GM19035 (cell line): Measurements from ENCODE around the gene G6PC1.
"Not testable (repeated sequence)": the region's sequence is repeated elsewhere in the genome, so short reads cannot be mapped to it uniquely, and the experiment has no call there.

Experiments used
- ATAC-seq: cut with Tn5 transposase; IDR thresholded peaks from one replicate; pipeline ENCODE4 v1.9.1; 2021; ENCODE audit not compliant: unreplicated experiment

Gene G6PC1

GRCh38 chr17:42901535-42902229, 1.1 kb downstream of the G6PC1 start:
- ATAC-seq, result no peak

- no peak for ATAC-seq
Observed at GRCh38 chr17:42904110-42904469, 3.5 kb downstream of the G6PC1 start.

- ATAC-seq, result no peak
Observed at GRCh38 chr17:42906772-42907446, 6.3 kb downstream of the G6PC1 start.

GRCh38 chr17:42908872-42909700, 8.5 kb downstream of the G6PC1 start:
- no peak for ATAC-seq

GRCh38 chr17:42913522-42913921, 12.9 kb downstream of the G6PC1 start:
- ATAC-seq, result no peak

- no peak for ATAC-seq
Observed at GRCh38 chr17:42913981-42914617, 13.5 kb downstream of the G6PC1 start.

GRCh38 chr17:42915288-42915687, 14.7 kb downstream of the G6PC1 start:
- not testable (repeated sequence) for ATAC-seq

- ATAC-seq, result not testable (repeated sequence)
Observed at GRCh38 chr17:42916388-42917235, 16.0 kb downstream of the G6PC1 start.

- no peak for ATAC-seq
Observed at GRCh38 chr17:42917236-42917603, 16.6 kb downstream of the G6PC1 start.

GRCh38 chr17:42918902-42919521, 18.4 kb downstream of the G6PC1 start:
- ATAC-seq, result no peak

- not testable (repeated sequence) for ATAC-seq
Observed at GRCh38 chr17:42919522-42920077, 19.0 kb downstream of the G6PC1 start.

GRCh38 chr17:42920106-42920900, 19.7 kb downstream of the G6PC1 start:
- no peak for ATAC-seq

GRCh38 chr17:42920922-42921321, 20.3 kb downstream of the G6PC1 start:
- ATAC-seq, result no peak

- no peak for ATAC-seq
Observed at GRCh38 chr17:42922294-42922693, 21.7 kb downstream of the G6PC1 start.

GRCh38 chr17:42923472-42923871, 22.9 kb downstream of the G6PC1 start:
- ATAC-seq, result not testable (repeated sequence)

- no peak for ATAC-seq
Observed at GRCh38 chr17:42924891-42925290, 24.3 kb downstream of the G6PC1 start.

- ATAC-seq, result no peak
Observed at GRCh38 chr17:42928714-42929496, 28.3 kb downstream of the G6PC1 start.

- ATAC-seq, result no peak
Observed at GRCh38 chr17:42929497-42929844, 28.9 kb downstream of the G6PC1 start.
